Sigmoid colon (tissue), 7 donors: ENCODE data around the gene TSPAN1. TPM values are rescaled to one million over a fixed set of nuclear protein-coding genes. Genes with fewer than 3 reads are reported as not detected.

Source experiments
- DNase-seq: peaks from one replicate; pipeline ENCODE4 v3.0.0-alpha.2; 2019
- H3K27ac ChIP-seq, 4 donors: fragments of 200-600 bp; sonication (generic); one replicate each; pipeline ENCODE4 v1.5.1; 2016 to 2019; ENCODE audit warnings: mild to moderate bottlenecking in 1 of 4
- H3K27me3 ChIP-seq, 3 donors: fragments of 200-600 bp; sonication (generic); one replicate each; pipeline ENCODE4 v1.5.1; 2019; ENCODE audit warnings: mild to moderate bottlenecking in 1 of 3
- H3K36me3 ChIP-seq, 4 donors: fragments of 200-600 bp; sonication (generic); one replicate each; pipeline ENCODE4 v1.5.1; 2016 to 2019
- H3K4me1 ChIP-seq, 4 donors: fragments of 200-600 bp; sonication (generic); one replicate each; pipeline ENCODE4 v1.5.1; 2017 to 2019
- H3K4me3 ChIP-seq, 4 donors: fragments of 200-600 bp; sonication (generic); one replicate each; pipeline ENCODE4 v1.5.1; 2017 to 2019; ENCODE audit warnings: mild to moderate bottlenecking in 2 of 4, moderate library complexity in 1 of 4
- H3K9me3 ChIP-seq, 4 donors: fragments of 200-600 bp in 3 of 4; sonication (generic) in 3 of 4; one replicate each; pipeline versions ENCODE4 v1.5.1 to v1.6.1; 2013 to 2019
- EP300 ChIP-seq, 4 donors: sonication (generic); formaldehyde crosslinking; IDR thresholded peaks; one replicate each; pipeline ENCODE4 v1.6.1; 2017; ENCODE audit warnings: antibody characterized with exemption in 4 of 4
- POLR2A ChIP-seq, 2 donors: fragments of 450-650 bp; IDR thresholded peaks; one replicate each; pipeline ENCODE4 v1.6.1; 2016; ENCODE audit warnings: antibody characterized with exemption in 2 of 2, mild to moderate bottlenecking in 2 of 2, moderate library complexity in 2 of 2
- POLR2AphosphoS5 ChIP-seq, 4 donors: sonication (generic); formaldehyde crosslinking; IDR thresholded peaks; one replicate each; pipeline ENCODE4 v1.6.1; 2017; ENCODE audit warnings: antibody characterized with exemption in 4 of 4
- WGBS, 2 donors: extraction: QIAGEN DNeasy Blood & Tissue Kit; methylation state at CpG; one replicate each; pipeline ENCODE4 v1.1.7; 2013; 5-methylcytosine and 5-hydroxymethylcytosine counted together
- intact Hi-C: fragments of 100-400 bp; cut with DNase I; formaldehyde crosslinking; loops from one replicate; pipeline ENCODE4 v1.15.1; 2023
- polyA plus RNA-seq, 3 donors: library from polyadenylated mRNA; stranded (reverse); fragments of 200-250 nt; gene quantifications; one replicate each; pipeline ENCODE4 v1.2.3, GENCODE V29; 2013
- total RNA-seq, 4 donors: library from RNA; depleted of rRNA; stranded (reverse); fragments of >200 nt; gene quantifications; one replicate each; pipeline ENCODE4 v1.1.0, GENCODE V29; 2016
- TF ChIP-seq, protein P1 (sequence below), 4 experiments: fragments of 450-650 bp in 3 of 4; fragments of 200-600 bp in 1 of 4; IDR thresholded peaks; one replicate each; pipeline ENCODE4 v1.5.1; 2016 to 2019; ENCODE audit warnings: antibody characterized with exemption in 4 of 4, mild to moderate bottlenecking in 3 of 4, moderate library complexity in 2 of 4
- donor health status: healthy with polysubstance abuse.
- donor health status: Bipolar disorder and iron deficiency.
- donor health status: healthy.

TSPAN1 gene
- total and polyA plus RNA-seq, 7 donors = 0.95 to 1,233 (median 8.9) TPM

DNA sequence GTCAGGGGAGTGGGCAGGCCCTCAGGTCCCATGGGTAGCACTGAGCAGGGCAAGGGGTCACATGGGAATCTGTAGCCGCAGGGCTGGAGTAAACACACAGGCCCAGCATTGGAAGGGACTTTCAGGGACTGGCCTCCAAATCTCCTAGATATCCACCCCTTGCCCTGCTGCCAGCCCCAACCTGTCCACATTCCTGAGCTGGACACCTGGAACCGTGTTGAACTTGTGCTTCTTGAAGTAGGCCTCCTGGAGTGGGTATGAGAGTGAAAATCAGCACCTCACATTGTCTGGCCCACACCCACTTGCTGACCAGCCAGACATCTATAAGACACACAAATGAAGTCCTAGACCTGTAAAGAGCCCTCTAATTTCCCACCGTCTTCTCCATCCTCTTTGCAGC lies 15.7 kb downstream of the TSPAN1 start:
- no peak for TF ChIP-seq EP300 (IDR thresholded peaks at IDR 0.05)
- TF ChIP-seq, protein P1, sequence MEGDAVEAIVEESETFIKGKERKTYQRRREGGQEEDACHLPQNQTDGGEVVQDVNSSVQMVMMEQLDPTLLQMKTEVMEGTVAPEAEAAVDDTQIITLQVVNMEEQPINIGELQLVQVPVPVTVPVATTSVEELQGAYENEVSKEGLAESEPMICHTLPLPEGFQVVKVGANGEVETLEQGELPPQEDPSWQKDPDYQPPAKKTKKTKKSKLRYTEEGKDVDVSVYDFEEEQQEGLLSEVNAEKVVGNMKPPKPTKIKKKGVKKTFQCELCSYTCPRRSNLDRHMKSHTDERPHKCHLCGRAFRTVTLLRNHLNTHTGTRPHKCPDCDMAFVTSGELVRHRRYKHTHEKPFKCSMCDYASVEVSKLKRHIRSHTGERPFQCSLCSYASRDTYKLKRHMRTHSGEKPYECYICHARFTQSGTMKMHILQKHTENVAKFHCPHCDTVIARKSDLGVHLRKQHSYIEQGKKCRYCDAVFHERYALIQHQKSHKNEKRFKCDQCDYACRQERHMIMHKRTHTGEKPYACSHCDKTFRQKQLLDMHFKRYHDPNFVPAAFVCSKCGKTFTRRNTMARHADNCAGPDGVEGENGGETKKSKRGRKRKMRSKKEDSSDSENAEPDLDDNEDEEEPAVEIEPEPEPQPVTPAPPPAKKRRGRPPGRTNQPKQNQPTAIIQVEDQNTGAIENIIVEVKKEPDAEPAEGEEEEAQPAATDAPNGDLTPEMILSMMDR (IDR thresholded peaks at IDR 0.05) = no peak
- TF ChIP-seq POLR2AphosphoS5 (IDR thresholded peaks at IDR 0.05) = no peak
- no peak for TF ChIP-seq POLR2A (IDR thresholded peaks at IDR 0.05)
- intact Hi-C loops = no loop called here
- Histone ChIP-seq H3K27me3 (no peaks in the 10 kb centered on the region), H3K9me3 (no peaks in the 10 kb centered on the region), H3K36me3 (peaks cover 8 to 81% (median 33%) of the 10 kb centered on the region in 4 donors), H3K27ac (no peak overlapping the region), H3K4me3 (no peak overlapping the region), H3K4me1 (no peaks in the 10 kb centered on the region)
- no peak for DNase-seq
- WGBS, 2 donors = 81 to 92% methylated on average over 3 of the region's 3 CpGs

DNA sequence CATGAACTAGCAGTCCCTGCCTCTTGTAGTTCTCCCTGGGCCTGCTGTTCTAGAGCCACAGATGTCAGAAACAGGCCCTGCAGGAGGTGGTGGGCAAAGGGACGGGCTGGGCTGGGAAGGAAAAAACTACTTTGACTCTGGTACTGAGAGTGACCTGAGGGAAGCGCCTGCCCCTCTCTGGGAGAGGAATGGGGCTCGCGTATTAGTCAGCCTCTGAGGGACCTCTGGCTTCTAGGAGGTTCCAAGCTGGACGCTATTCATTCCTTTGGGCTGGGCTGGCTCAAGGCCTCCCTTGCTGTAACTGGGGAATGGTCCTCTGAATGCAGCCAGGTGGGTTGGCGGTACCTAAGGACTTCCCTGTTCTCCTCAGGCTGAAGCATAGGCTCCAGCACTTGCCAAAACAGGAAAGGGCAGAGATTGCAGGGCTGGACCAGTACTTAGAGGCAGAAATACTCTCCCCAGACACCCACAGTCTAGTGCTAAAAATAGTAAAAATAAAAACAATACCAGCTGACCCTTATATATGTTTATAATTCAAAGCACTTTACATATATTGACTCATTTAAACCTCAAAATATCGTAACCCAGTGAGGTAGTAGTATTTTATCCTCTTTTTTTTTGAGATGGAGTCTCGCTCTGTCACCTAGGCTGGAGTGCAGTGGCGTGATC lies 16.3 kb downstream of the TSPAN1 start:
- WGBS, 2 donors = 93 to 95% methylated on average over 9 of the region's 9 CpGs
- Histone ChIP-seq H3K9me3 (no peaks in the 10 kb centered on the region), H3K27me3 (no peaks in the 10 kb centered on the region), H3K36me3 (peaks cover 8 to 87% (median 35%) of the 10 kb centered on the region in 4 donors), H3K4me1 (no peaks in the 10 kb centered on the region), H3K4me3 (no peak overlapping the region), H3K27ac (no peak overlapping the region)
- DNase-seq = no peak
- intact Hi-C loops = no loop called here
- TF ChIP-seq, protein P1 (IDR thresholded peaks at IDR 0.05) = no peak

DNA sequence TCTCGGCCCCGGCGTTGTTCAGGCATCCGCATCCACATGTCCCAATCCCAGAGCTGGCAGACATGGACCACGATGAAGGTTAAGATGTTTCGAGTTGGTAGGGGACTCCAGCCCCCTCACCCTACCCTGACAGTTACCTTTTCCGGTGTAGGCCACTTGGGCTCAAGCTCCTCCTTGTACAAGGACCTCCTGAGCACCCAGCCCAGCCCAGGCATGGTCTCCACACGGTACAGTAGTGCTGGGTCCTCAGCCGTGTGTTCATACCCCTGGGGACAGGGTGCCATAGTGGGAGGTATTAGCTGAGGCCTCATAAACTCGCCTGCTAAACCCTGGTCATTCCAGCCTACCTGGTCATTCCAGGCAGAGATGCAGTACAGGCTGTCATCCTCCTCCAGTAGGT lies 17.3 kb downstream of the TSPAN1 start:
- H3K27ac ChIP-seq = no peak overlapping the region
- peaks cover 0 to 9% (median 7%) of the 10 kb centered on the region in 4 donors for H3K4me1 ChIP-seq
- peaks cover 8 to 94% (median 35%) of the 10 kb centered on the region in 4 donors for H3K36me3 ChIP-seq
- 95% methylated on average over 10 of the region's 10 CpGs for WGBS, 2 donors
- H3K9me3 ChIP-seq = no peaks in the 10 kb centered on the region
- intact Hi-C loops = no loop called here
- TF ChIP-seq, protein P1 (IDR thresholded peaks at IDR 0.05) = no peak
- TF ChIP-seq POLR2AphosphoS5 (IDR thresholded peaks at IDR 0.05) = no peak
- TF ChIP-seq POLR2A (IDR thresholded peaks at IDR 0.05) = no peak
- TF ChIP-seq EP300 (IDR thresholded peaks at IDR 0.05) = no peak
- H3K4me3 ChIP-seq = no peak overlapping the region
- DNase-seq = no peak
- no peaks in the 10 kb centered on the region for H3K27me3 ChIP-seq

DNA sequence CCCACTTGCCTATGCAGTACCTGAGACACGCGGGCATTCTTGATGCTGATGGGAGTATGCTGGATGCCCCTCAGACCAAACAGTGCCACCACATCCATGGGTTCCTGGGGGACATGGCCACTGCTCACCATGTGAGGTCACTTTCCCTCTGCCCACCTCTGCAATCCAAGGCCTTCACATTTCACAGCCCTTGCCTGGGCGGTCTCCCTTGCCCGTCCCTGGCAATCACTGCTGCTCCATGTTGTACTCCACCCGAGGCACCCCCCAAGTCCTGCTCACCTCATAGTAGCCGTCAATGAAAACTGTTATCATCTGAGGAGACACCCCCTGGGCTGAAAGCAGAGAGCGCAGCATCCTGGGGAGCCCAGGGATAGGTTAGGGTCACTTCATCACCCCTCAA lies 18.4 kb downstream of the TSPAN1 start:
- Histone ChIP-seq H3K27ac (no peak overlapping the region), H3K9me3 (no peaks in the 10 kb centered on the region), H3K4me3 (no peak overlapping the region), H3K4me1 (peaks cover 0 to 17% (median 15%) of the 10 kb centered on the region in 4 donors), H3K36me3 (peaks cover 8 to 84% (median 30%) of the 10 kb centered on the region in 4 donors), H3K27me3 (no peaks in the 10 kb centered on the region)
- intact Hi-C loops = no loop called here
- TF ChIP-seq, protein P1 (IDR thresholded peaks at IDR 0.05) = no peak
- TF ChIP-seq POLR2AphosphoS5 (IDR thresholded peaks at IDR 0.05) (no peak), EP300 (IDR thresholded peaks at IDR 0.05) (no peak), POLR2A (IDR thresholded peaks at IDR 0.05) (no peak)
- DNase-seq = no peak
- WGBS, 2 donors = 91 to 95% methylated on average over 7 of the region's 7 CpGs
